Parathyroid adenoma (tissue), 2 donors: ENCODE data around the gene CEACAM16.

Experiments
- H2AFZ ChIP-seq: fragments of 300-600 bp; sonication (generic); one replicate; pipeline ENCODE4 v1.7.0; 2017; ENCODE audit warnings: antibody characterized with exemption, mild to moderate bottlenecking
- H3K27ac ChIP-seq: fragments of 300-600 bp; sonication (generic); one replicate; pipeline ENCODE4 v1.7.0; 2017
- H3K27me3 ChIP-seq: fragments of 300-600 bp; sonication (generic); one replicate; pipeline ENCODE4 v1.7.0; 2017; ENCODE audit warnings: low read length; ENCODE audit not compliant: control insufficient read depth, insufficient read depth
- H3K36me3 ChIP-seq: fragments of 300-600 bp; sonication (generic); one replicate; pipeline ENCODE4 v1.7.0; 2017; ENCODE audit warnings: low read length; ENCODE audit not compliant: control insufficient read depth, insufficient read depth
- H3K4me1 ChIP-seq: fragments of 300-600 bp; sonication (generic); one replicate; pipeline ENCODE4 v1.7.0; 2017; ENCODE audit warnings: control low read depth
- H3K4me2 ChIP-seq: fragments of 300-600 bp; sonication (generic); one replicate; pipeline ENCODE4 v1.7.0; 2017; ENCODE audit warnings: low read length
- H3K4me3 ChIP-seq: fragments of 300-600 bp; sonication (generic); one replicate; pipeline ENCODE4 v1.7.0; 2017; ENCODE audit warnings: low read depth, low read length
- H3K79me2 ChIP-seq: fragments of 300-600 bp; sonication (generic); one replicate; pipeline ENCODE4 v1.7.0; 2017; ENCODE audit warnings: control low read depth
- H3K9ac ChIP-seq: fragments of 300-600 bp; sonication (generic); one replicate; pipeline ENCODE4 v1.7.0; 2017; ENCODE audit warnings: mild to moderate bottlenecking
- H3K9me3 ChIP-seq: fragments of 300-600 bp; sonication (generic); one replicate; pipeline ENCODE4 v1.7.0; 2017; ENCODE audit warnings: low read length; ENCODE audit not compliant: control insufficient read depth
- TF ChIP-seq, protein P1 (sequence below): fragments of 300-600 bp; sonication (generic); IDR thresholded peaks from one replicate; pipeline ENCODE4 v1.7.0; 2017; ENCODE audit warnings: antibody characterized with exemption, mild to moderate bottlenecking
- donor health status: primary hyperparathyroidism.

CEACAM16 gene

GRCh38 chr19:44732235-44733014 lies 33.5 kb downstream of the CEACAM16 start:
- Histone ChIP-seq H3K4me3 (no peak overlapping the region), H3K9ac (no peak overlapping the region), H3K27me3 (no peaks in the 10 kb centered on the region), H3K27ac (no peak overlapping the region), H3K79me2 (no peaks in the 10 kb centered on the region), H2AFZ (no peak overlapping the region), H3K9me3 (no peaks in the 10 kb centered on the region), H3K4me1 (no peaks in the 10 kb centered on the region), H3K4me2 (no peak overlapping the region), H3K36me3 (no peaks in the 10 kb centered on the region)
- TF ChIP-seq, protein P1, sequence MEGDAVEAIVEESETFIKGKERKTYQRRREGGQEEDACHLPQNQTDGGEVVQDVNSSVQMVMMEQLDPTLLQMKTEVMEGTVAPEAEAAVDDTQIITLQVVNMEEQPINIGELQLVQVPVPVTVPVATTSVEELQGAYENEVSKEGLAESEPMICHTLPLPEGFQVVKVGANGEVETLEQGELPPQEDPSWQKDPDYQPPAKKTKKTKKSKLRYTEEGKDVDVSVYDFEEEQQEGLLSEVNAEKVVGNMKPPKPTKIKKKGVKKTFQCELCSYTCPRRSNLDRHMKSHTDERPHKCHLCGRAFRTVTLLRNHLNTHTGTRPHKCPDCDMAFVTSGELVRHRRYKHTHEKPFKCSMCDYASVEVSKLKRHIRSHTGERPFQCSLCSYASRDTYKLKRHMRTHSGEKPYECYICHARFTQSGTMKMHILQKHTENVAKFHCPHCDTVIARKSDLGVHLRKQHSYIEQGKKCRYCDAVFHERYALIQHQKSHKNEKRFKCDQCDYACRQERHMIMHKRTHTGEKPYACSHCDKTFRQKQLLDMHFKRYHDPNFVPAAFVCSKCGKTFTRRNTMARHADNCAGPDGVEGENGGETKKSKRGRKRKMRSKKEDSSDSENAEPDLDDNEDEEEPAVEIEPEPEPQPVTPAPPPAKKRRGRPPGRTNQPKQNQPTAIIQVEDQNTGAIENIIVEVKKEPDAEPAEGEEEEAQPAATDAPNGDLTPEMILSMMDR: no peak

DNA sequence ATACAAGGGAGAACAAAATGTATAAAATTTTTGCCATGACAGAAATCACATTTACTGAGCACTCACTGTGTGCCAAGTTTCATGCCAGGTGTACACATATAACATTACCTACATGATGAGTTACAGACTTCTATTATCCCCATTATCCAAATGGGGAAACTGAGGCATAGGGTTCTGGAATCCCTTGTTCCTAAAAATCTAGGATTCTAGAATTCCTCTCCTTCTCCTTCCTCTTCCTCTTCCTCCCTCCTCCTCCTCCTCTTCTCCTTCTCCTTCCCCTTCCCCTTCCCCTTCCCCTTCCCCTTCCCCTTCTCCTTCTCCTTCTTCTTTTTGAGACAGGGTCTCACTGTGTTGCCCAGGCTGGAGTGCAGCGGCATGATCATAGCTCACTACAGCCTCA lies 35.4 kb downstream of the CEACAM16 start:
- H3K27ac ChIP-seq: no peak overlapping the region

DNA sequence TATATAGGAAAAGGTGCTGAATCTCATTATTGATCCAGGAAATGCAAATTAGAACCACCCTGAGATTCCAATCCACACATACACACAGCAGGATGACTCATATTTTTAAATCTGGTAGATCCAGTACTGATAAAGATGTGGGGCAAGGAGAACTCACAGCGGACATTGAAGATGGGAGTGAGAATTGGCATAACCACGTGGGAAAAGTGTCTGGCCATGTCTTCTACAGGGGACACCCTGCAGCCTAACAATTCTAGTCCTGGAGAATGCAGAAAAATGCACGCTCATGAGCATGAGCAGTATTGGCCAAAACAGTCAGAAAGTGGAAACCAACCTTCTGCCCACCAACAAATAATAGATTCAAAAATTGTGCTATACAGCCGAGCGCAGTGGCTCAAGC lies 36.1 kb downstream of the CEACAM16 start:
- Histone ChIP-seq H3K4me3 (no peak overlapping the region), H2AFZ (no peak overlapping the region), H3K27me3 (no peaks in the 10 kb centered on the region), H3K36me3 (no peaks in the 10 kb centered on the region), H3K9ac (no peak overlapping the region), H3K9me3 (no peaks in the 10 kb centered on the region), H3K4me2 (peak overlapping the region; percentile 17), H3K27ac (no peak overlapping the region), H3K4me1 (peaks cover 10% of the 10 kb centered on the region), H3K79me2 (no peaks in the 10 kb centered on the region)
- TF ChIP-seq, protein P1: no peak

More for the DNA sequence above, 35.4 kb downstream of the CEACAM16 start:
- H3K4me1 ChIP-seq: peaks cover 10% of the 10 kb centered on the region
- H3K79me2 ChIP-seq: no peaks in the 10 kb centered on the region
- no peak overlapping the region for H2AFZ ChIP-seq
- no peak overlapping the region for H3K9ac ChIP-seq
- no peaks in the 10 kb centered on the region for H3K36me3 ChIP-seq
- TF ChIP-seq, protein P1: no peak
- H3K4me3 ChIP-seq: no peak overlapping the region
- no peak overlapping the region for H3K4me2 ChIP-seq
- no peaks in the 10 kb centered on the region for H3K9me3 ChIP-seq
- no peaks in the 10 kb centered on the region for H3K27me3 ChIP-seq

DNA sequence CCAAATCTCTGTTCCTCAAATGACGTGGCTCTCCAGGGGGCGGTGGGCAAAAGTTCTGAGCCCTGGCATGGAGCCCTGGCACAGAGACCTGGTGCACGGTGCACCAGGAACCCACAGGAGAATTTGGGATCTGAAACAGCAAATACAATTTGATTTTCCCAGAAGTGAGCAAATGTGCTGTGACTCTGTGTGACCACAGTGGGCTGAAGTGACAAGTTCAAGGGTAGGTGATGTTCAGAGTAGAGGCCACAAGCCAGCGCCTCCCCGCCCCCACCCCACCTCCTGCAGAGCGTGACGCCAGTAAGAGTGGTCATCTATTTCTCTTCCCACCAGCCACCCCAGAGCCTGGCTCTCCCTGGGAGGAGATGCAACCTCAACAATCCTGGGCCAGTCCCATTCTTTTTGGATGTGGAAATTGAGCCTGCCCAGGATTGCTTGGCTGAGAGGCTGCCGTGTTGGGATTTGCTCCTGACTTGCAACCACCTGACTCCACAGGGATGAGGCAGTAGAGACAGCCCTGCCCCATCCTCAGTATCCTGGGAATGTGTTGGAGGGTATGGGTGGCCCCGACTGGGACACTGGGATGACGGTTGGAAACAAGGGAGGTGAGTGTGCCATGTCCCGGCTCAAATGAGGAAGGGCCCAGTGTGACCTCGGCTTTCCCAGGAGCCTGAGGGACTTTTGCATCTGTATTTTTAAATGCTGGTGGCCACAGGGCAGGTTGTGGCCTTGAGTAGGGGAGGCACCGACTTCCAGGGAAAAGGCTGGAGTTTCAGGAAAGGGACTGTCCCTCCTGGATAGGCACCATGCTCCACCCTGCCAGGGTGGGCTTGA lies 38.5 kb downstream of the CEACAM16 start:
- Histone ChIP-seq H3K4me2 (no peak overlapping the region), H3K27me3 (no peaks in the 10 kb centered on the region), H3K9me3 (no peaks in the 10 kb centered on the region), H3K36me3 (no peaks in the 10 kb centered on the region), H3K79me2 (no peaks in the 10 kb centered on the region), H2AFZ (peak overlapping the region; percentile 50), H3K4me1 (peaks cover 23% of the 10 kb centered on the region), H3K9ac (no peak overlapping the region), H3K4me3 (no peak overlapping the region), H3K27ac (no peak overlapping the region)
- TF ChIP-seq, protein P1: no peak
